Measurements from ENCODE around the gene VLDLR. TPM values are rescaled to one million over a fixed set of nuclear protein-coding genes. Genes with fewer than 3 reads are reported as not detected.

Gene VLDLR
- total RNA-seq, 2 donors from 2014 or later: 29.5 to 38.7 TPM

- Histone ChIP-seq H3K9ac (ENCODE audit: extremely low read depth, low read length, poor library complexity, severe bottlenecking) (no peak overlapping the region), H3K27ac (ENCODE audit: low read depth, low read length) (no peak overlapping the region), H3K4me3 (ENCODE audit: low read length) (no peak overlapping the region), H3K27me3 (ENCODE audit: control insufficient read depth, insufficient read depth, low read length, poor library complexity, severe bottlenecking) (no peaks in the 10 kb centered on the region), H3K36me3 (ENCODE audit: control insufficient read depth, insufficient read depth, low read length) (peaks cover 45% of the 10 kb centered on the region), H3K9me3 (ENCODE audit: control insufficient read depth, low read length) (no peaks in the 10 kb centered on the region), H3K4me1 (ENCODE audit: control insufficient read depth, insufficient read depth, low read length) (peaks cover 22% of the 10 kb centered on the region)
- TF ChIP-seq CTCF (conservative IDR thresholded peaks at IDR 0.05): no peak
- peaks cover 42% of the 10 kb centered on the region for H3K4me1 Mint-ChIP-seq
- no peak overlapping the region for H3K27ac Mint-ChIP-seq
- H3K4me3 Mint-ChIP-seq: no peak overlapping the region
- H3K9me3 Mint-ChIP-seq: no peaks in the 10 kb centered on the region
- 93 to 94% methylated on average over 2 of the region's 2 CpGs for WGBS, 2 experiments (ENCODE audit: insufficient coverage in 1 of 2, insufficient read length in 1 of 2)
- no peaks in the 10 kb centered on the region for H3K27me3 Mint-ChIP-seq (ENCODE audit: insufficient read depth)
- DNase-seq: no peak
- H3K36me3 Mint-ChIP-seq (ENCODE audit: low read depth): peaks cover 2% of the 10 kb centered on the region
These were observed 8.6 kb downstream of the VLDLR start for GRCh38 chr9:2630158-2630557.

DNA sequence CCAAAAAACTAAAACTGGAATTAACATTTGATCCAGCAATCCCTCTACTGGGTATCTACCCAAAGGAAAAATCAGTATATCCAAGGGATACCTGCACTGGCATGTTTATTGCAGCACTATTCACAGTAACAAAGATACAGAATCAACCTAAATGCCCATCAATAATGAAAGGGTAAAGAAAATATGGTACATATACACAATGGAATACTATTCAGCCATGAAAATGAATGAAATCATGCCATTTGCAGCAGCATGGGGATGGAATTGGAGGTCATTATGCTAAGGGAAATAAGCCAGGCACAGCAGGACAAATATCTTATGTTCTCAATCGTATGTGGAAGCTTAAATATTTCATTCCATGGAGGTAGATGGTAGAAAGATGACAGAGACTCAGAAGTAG, 9.7 kb downstream of the VLDLR start:
- Mint-ChIP-seq H3K27me3 (ENCODE audit: insufficient read depth) (no peaks in the 10 kb centered on the region), H3K27ac (no peak overlapping the region), H3K36me3 (ENCODE audit: low read depth) (peaks cover 6% of the 10 kb centered on the region), H3K9me3 (no peaks in the 10 kb centered on the region), H3K4me3 (no peak overlapping the region), H3K4me1 (peaks cover 41% of the 10 kb centered on the region)
- Histone ChIP-seq H3K4me1 (ENCODE audit: control insufficient read depth, insufficient read depth, low read length) (peaks cover 21% of the 10 kb centered on the region), H3K9me3 (ENCODE audit: control insufficient read depth, low read length) (no peaks in the 10 kb centered on the region), H3K27ac (ENCODE audit: low read depth, low read length) (no peak overlapping the region), H3K9ac (ENCODE audit: extremely low read depth, low read length, poor library complexity, severe bottlenecking) (no peak overlapping the region), H3K27me3 (ENCODE audit: control insufficient read depth, insufficient read depth, low read length, poor library complexity, severe bottlenecking) (no peaks in the 10 kb centered on the region), H3K36me3 (ENCODE audit: control insufficient read depth, insufficient read depth, low read length) (peaks cover 54% of the 10 kb centered on the region), H3K4me3 (ENCODE audit: low read length) (no peak overlapping the region)
- no peak for DNase-seq
- 97 to 100% methylated on average over 1 of the region's 1 CpG for WGBS, 2 experiments (ENCODE audit: insufficient coverage in 1 of 2, insufficient read length in 1 of 2)
- TF ChIP-seq CTCF (conservative IDR thresholded peaks at IDR 0.05): no peak

DNA sequence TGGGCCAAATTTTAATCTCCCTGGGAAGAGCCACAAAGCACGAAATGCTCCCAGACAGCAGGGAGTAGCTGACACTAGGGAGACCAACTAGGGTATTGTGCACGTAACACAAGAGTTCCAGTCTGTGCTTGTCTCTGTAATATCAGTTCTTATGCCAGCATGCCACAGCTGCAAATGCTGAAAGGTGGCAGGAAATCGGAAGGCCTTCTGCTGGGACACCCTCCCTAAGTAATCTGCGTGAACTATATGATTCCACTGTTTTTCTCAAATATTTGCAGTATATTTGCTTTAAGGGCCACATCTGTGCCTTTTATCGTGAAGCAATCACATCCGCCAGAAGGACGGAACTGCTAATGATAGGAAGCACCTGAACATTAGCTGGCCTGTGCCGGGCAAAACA, 12.6 kb downstream of the VLDLR start:
- Mint-ChIP-seq H3K36me3 (ENCODE audit: low read depth) (peaks cover 27% of the 10 kb centered on the region), H3K27ac (no peak overlapping the region), H3K4me1 (peaks cover 27% of the 10 kb centered on the region), H3K27me3 (ENCODE audit: insufficient read depth) (no peaks in the 10 kb centered on the region), H3K4me3 (no peak overlapping the region), H3K9me3 (no peaks in the 10 kb centered on the region)
- no peak overlapping the region for H3K27ac ChIP-seq (ENCODE audit: low read depth, low read length)
- H3K27me3 ChIP-seq (ENCODE audit: control insufficient read depth, insufficient read depth, low read length, poor library complexity, severe bottlenecking): no peaks in the 10 kb centered on the region
- DNase-seq: no peak
- peaks cover 69% of the 10 kb centered on the region for H3K36me3 ChIP-seq (ENCODE audit: control insufficient read depth, insufficient read depth, low read length)
- no peaks in the 10 kb centered on the region for H3K9me3 ChIP-seq (ENCODE audit: control insufficient read depth, low read length)
- H3K9ac ChIP-seq (ENCODE audit: extremely low read depth, low read length, poor library complexity, severe bottlenecking): no peak overlapping the region
- peaks cover 17% of the 10 kb centered on the region for H3K4me1 ChIP-seq (ENCODE audit: control insufficient read depth, insufficient read depth, low read length)
- WGBS, 2 experiments (ENCODE audit: insufficient coverage in 1 of 2, insufficient read length in 1 of 2): 93 to 100% methylated on average over 8 of the region's 8 CpGs
- no peak overlapping the region for H3K4me3 ChIP-seq (ENCODE audit: low read length)
- no peak for TF ChIP-seq CTCF (conservative IDR thresholded peaks at IDR 0.05)
